Inflammatory macrophage (primary cell): ENCODE data around the gene CACUL1.

Source experiments
- DNase-seq, 2 donors: peaks; one replicate each; pipeline ENCODE4 v3.0.0-alpha.2; 2020 to 2022

Gene CACUL1

GRCh38 chr10:118635674-118636402 lies 118.9 kb downstream of the CACUL1 start:
- DNase-seq, result no peak

- no peak for DNase-seq
Measured at GRCh38 chr10:118633786-118634185, 121.0 kb downstream of the CACUL1 start.

DNA sequence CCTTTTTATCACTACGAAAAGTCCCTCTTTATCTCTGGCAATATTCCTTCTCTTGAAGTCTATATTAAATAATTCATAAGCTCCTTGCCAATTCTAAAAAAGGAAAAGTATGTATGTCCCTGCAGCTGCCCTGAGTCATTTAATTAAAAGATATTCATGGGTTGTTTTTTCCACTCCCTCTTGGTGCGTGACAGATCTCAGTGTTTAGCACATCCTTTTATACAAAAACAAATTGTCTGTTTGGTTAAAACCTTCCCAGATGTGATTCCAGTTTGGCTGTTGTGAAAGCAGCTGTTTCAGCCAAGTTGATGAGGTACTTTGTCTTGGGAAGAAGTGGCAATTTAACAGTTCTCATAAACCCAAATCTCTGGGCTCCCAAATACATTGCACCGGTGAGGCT lies 125.6 kb downstream of the CACUL1 start:
- no peak for DNase-seq

DNA sequence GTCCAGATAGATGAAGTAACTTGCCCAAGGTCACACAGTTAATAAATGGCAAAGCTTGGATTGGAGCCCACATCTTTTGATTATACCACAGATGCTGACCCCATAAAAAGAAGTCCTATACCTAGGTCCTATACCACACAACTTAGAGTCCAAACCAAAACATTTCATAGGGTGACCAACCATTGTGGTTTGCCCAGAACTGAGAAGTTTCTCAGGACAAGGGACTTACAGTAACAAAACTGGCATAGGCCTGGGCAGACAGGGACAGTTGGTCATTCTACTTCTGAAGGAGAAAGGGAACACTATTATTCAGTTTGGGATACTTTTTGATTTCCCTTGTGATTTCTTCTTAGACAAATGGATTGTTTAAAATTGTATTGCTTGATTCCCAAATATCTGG lies 126.4 kb downstream of the CACUL1 start:
- DNase-seq, result no peak

- no peak for DNase-seq
Measured at GRCh38 chr10:118626953-118627352, 127.8 kb downstream of the CACUL1 start.
